Vagina (tissue), 2 donors: Measurements from ENCODE around the gene C1QTNF2.

ENCODE experiments used
- CTCF ChIP-seq, 3 experiments: fragments of 450-650 bp in 2 of 3; fragments of 200-600 bp in 1 of 3; sonication (generic) in 1 of 3; IDR thresholded peaks; one replicate each; pipeline ENCODE4 v1.5.1; 2017 to 2019; ENCODE audit warnings: antibody characterized with exemption in 3 of 3, mild to moderate bottlenecking in 2 of 3, moderate library complexity in 2 of 3
- POLR2A ChIP-seq, 2 donors: fragments of 450-650 bp; IDR thresholded peaks; one replicate each; pipeline ENCODE4 v1.6.1; 2017; ENCODE audit warnings: antibody characterized with exemption in 2 of 2, mild to moderate bottlenecking in 2 of 2, moderate library complexity in 2 of 2
- POLR2AphosphoS5 ChIP-seq, 2 donors: sonication (generic); formaldehyde crosslinking; IDR thresholded peaks; one replicate each; pipeline ENCODE4 v1.9.0; 2017; ENCODE audit warnings: antibody characterized with exemption in 2 of 2, mild to moderate bottlenecking in 2 of 2, low read depth in 1 of 2; ENCODE audit not compliant: insufficient read depth in 1 of 2

- TF ChIP-seq CTCF (IDR thresholded peaks at IDR 0.05) = no peak
- TF ChIP-seq POLR2A (IDR thresholded peaks at IDR 0.05) = no peak
- TF ChIP-seq POLR2AphosphoS5 (IDR thresholded peaks at IDR 0.05; ENCODE audit: insufficient read depth in 1 of 2, low read depth in 1 of 2) = no peak
Measured at GRCh38 chr5:160379511-160379910, 9.1 kb upstream of the C1QTNF2 start.
